IMR-90 (cell line): ENCODE data around the gene USP20. TPM values are rescaled to one million over a fixed set of nuclear protein-coding genes. Genes with fewer than 3 reads are reported as not detected.

Experiments used
- ATAC-seq: fragments of 200-7000 bp; cut with Tn5 transposase; 2 replicates; pipeline ENCODE4 v1.9.1; 2020; ENCODE audit warnings: low read depth, mild to moderate bottlenecking, moderate library complexity
- BruUV-seq: library from RNA; stranded (reverse); fragments of 400-500 nt; replicated peaks from 2 replicates; lab custom pipeline; 2021; lab: Mats Ljungman, UMichigan
- CTCF ChIA-PET: fragments of 300-600 bp; formaldehyde crosslinking; extraction: SDS; loops from one replicate; lab custom pipeline; 2021; ENCODE audit warnings: antibody characterized with exemption; lab: Yijun Ruan, JAX
- POLR2A ChIA-PET: fragments of 300-600 bp; sonication (Branson Sonifier 250); formaldehyde crosslinking; loops from one replicate; lab custom pipeline; 2022; ENCODE audit warnings: antibody characterized with exemption; ENCODE audit not compliant: unreplicated experiment; lab: Charles Lee
- DNase-seq: peaks from one replicate; pipeline ENCODE4 v3.0.0; 2013
- H2AFZ ChIP-seq: replicated peaks from 2 replicates; pipeline ENCODE3; 2013; ENCODE audit warnings: low read length, mild to moderate bottlenecking; ENCODE audit not compliant: poor library complexity
- H2AK5ac ChIP-seq: 2 replicates; pipeline ENCODE4 v1.6.1; 2013; ENCODE audit warnings: low read depth, low read length, inconsistent platforms
- H2AK9ac ChIP-seq: replicated peaks from 2 replicates; pipeline ENCODE3; 2013; ENCODE audit warnings: mild to moderate bottlenecking, low read depth, low read length, moderate library complexity; ENCODE audit not compliant: poor library complexity
- H2BK120ac ChIP-seq: 2 replicates; pipeline ENCODE4 v1.6.1; 2013; ENCODE audit warnings: low read depth, low read length, inconsistent platforms
- H2BK15ac ChIP-seq: 3 replicates; pipeline ENCODE4 v1.6.1; 2013; ENCODE audit warnings: low read depth, low read length, inconsistent platforms
- H2BK20ac ChIP-seq: 2 replicates; pipeline ENCODE4 v1.6.1; 2013; ENCODE audit warnings: low read depth, mild to moderate bottlenecking, inconsistent platforms, low read length, moderate library complexity
- H2BK5ac ChIP-seq: 2 replicates; pipeline ENCODE4 v1.6.1; 2013; ENCODE audit warnings: mild to moderate bottlenecking, low read depth, low read length, inconsistent platforms; ENCODE audit not compliant: poor library complexity, severe bottlenecking
- H3K14ac ChIP-seq: replicated peaks from 2 replicates; pipeline ENCODE4 v1.6.1; 2013; ENCODE audit warnings: low read depth, low read length, inconsistent platforms
- H3K18ac ChIP-seq: 2 replicates; pipeline ENCODE4 v1.6.1; 2013; ENCODE audit warnings: low read depth, low read length, control low read depth
- H3K23ac ChIP-seq: 2 replicates; pipeline ENCODE4 v1.6.1; 2013; ENCODE audit warnings: low read depth, low read length, inconsistent platforms
- H3K27ac ChIP-seq: 2 replicates; pipeline ENCODE4 v1.5.1; 2013; ENCODE audit warnings: mild to moderate bottlenecking, control low read depth, low read length; ENCODE audit not compliant: insufficient read depth
- H3K27me3 ChIP-seq: 2 replicates; pipeline ENCODE4 v1.6.1; 2013; ENCODE audit warnings: low read length; ENCODE audit not compliant: control insufficient read depth, insufficient read depth
- H3K36me3 ChIP-seq: 2 replicates; pipeline ENCODE4 v1.6.1; 2013; ENCODE audit warnings: low read length, mixed read lengths; ENCODE audit not compliant: control insufficient read depth, insufficient read depth
- H3K4ac ChIP-seq: 2 replicates; pipeline ENCODE4 v1.6.1; 2013; ENCODE audit warnings: low read depth, low read length, inconsistent platforms
- H3K4me1 ChIP-seq: 2 replicates; pipeline ENCODE4 v1.6.1; 2013; ENCODE audit warnings: low read length, mixed read lengths; ENCODE audit not compliant: control insufficient read depth, insufficient read depth
- H3K4me2 ChIP-seq: 2 replicates; pipeline ENCODE4 v1.6.1; 2013; ENCODE audit warnings: low read depth, mild to moderate bottlenecking, control low read depth, low read length, moderate library complexity
- H3K4me3 ChIP-seq: 2 replicates; pipeline ENCODE4 v1.5.1; 2013; ENCODE audit warnings: low read depth, mild to moderate bottlenecking, control low read depth, low read length, moderate library complexity; ENCODE audit not compliant: insufficient read depth
- H3K56ac ChIP-seq: 2 replicates; pipeline ENCODE4 v1.6.1; 2013; ENCODE audit warnings: low read length, inconsistent platforms; ENCODE audit not compliant: insufficient read depth; ENCODE audit errors: extremely low read depth
- H3K79me1 ChIP-seq, 2 experiments: 2 replicates each; pipeline ENCODE4 v1.6.1; 2013; ENCODE audit warnings: low read length in 2 of 2, inconsistent platforms in 1 of 2, low read depth in 1 of 2
- H3K9ac ChIP-seq: 2 replicates; pipeline ENCODE4 v1.6.1; 2013; ENCODE audit warnings: low read depth, low read length, control low read depth
- H3K9me1 ChIP-seq: 2 replicates; pipeline ENCODE4 v1.6.1; 2013; ENCODE audit warnings: low read length, inconsistent platforms; ENCODE audit not compliant: insufficient read depth
- H3K9me3 ChIP-seq: 2 replicates; pipeline ENCODE4 v1.6.1; 2013; ENCODE audit warnings: low read length; ENCODE audit not compliant: control insufficient read depth, insufficient read depth
- H4K20me1 ChIP-seq: 2 replicates; pipeline ENCODE4 v1.6.1; 2013; ENCODE audit warnings: low read length, inconsistent platforms; ENCODE audit not compliant: insufficient read depth
- H4K5ac ChIP-seq: 2 replicates; pipeline ENCODE4 v1.6.1; 2013; ENCODE audit warnings: mild to moderate bottlenecking, low read depth, low read length, control low read depth
- H4K8ac ChIP-seq, 2 experiments: 2 replicates each; pipeline ENCODE4 v1.6.1; 2013; ENCODE audit warnings: low read depth in 2 of 2, low read length in 2 of 2, control low read depth in 1 of 2, inconsistent platforms in 1 of 2
- H4K91ac ChIP-seq: 2 replicates; pipeline ENCODE4 v1.6.1; 2013; ENCODE audit warnings: low read depth, low read length, inconsistent platforms; ENCODE audit not compliant: insufficient read depth
- BHLHE40 ChIP-seq: fragments of 150-350 bp; IDR thresholded peaks from 2 replicates; pipeline ENCODE4 v1.6.1; 2016; ENCODE audit warnings: mild to moderate bottlenecking, low read depth, low read length
- CHD1 ChIP-seq: IDR thresholded peaks from 2 replicates; pipeline ENCODE4 v1.6.1; 2012; ENCODE audit warnings: low read depth, low read length, improper control_type of control experiment
- CTCF ChIP-seq: conservative IDR thresholded peaks from 2 replicates; pipeline ENCODE4 v1.5.1; 2012; ENCODE audit warnings: mild to moderate bottlenecking, low read depth, low read length, improper control_type of control experiment
- FOS ChIP-seq: fragments of 150-350 bp; IDR thresholded peaks from 2 replicates; pipeline ENCODE4 v1.6.1; 2016; ENCODE audit warnings: low read depth, low read length
- MAFK ChIP-seq: IDR thresholded peaks from 2 replicates; pipeline ENCODE4 v1.6.1; 2012; ENCODE audit warnings: low read depth, low read length, improper control_type of control experiment
- MXI1 ChIP-seq: IDR thresholded peaks from 2 replicates; pipeline ENCODE4 v1.6.1; 2012; ENCODE audit warnings: low read depth, mild to moderate bottlenecking, low read length, moderate library complexity, borderline replicate concordance
- NFE2L2 ChIP-seq: fragments of 150-350 bp; IDR thresholded peaks from 2 replicates; pipeline ENCODE4 v1.6.1; 2016; ENCODE audit warnings: low read depth, mild to moderate bottlenecking, low read length
- RAD21 ChIP-seq: IDR thresholded peaks from 2 replicates; pipeline ENCODE4 v1.6.1; 2012; ENCODE audit warnings: low read length, improper control_type of control experiment
- RCOR1 ChIP-seq: IDR thresholded peaks from 2 replicates; pipeline ENCODE4 v1.6.1; 2012; ENCODE audit warnings: mild to moderate bottlenecking, low read length, improper control_type of control experiment; ENCODE audit not compliant: insufficient replicate concordance
- RFX5 ChIP-seq: IDR thresholded peaks from 2 replicates; pipeline ENCODE4 v1.8.0; 2012; ENCODE audit warnings: low read depth, mild to moderate bottlenecking, low read length, moderate library complexity
- SMC3 ChIP-seq: fragments of 150-350 bp; IDR thresholded peaks from 2 replicates; pipeline ENCODE4 v1.6.1; 2016; ENCODE audit warnings: low read depth, mild to moderate bottlenecking, antibody characterized with exemption, low read length, moderate library complexity
- USF2 ChIP-seq: fragments of 150-350 bp; IDR thresholded peaks from 2 replicates; pipeline ENCODE4 v1.6.1; 2017; ENCODE audit warnings: mild to moderate bottlenecking, antibody characterized with exemption, low read length, low read depth
- WGBS, 2 experiments: methylation state at CpG; one replicate each; pipeline versions ENCODE4 v1.1.5 to v1.1.7; 2013; ENCODE audit warnings: missing lambda C conversion rate in 2 of 2; ENCODE audit not compliant: insufficient read length in 1 of 2; ENCODE audit errors: extremely low coverage in 2 of 2; 5-methylcytosine and 5-hydroxymethylcytosine counted together
- dilution Hi-C: fragments of 300-500 bp; cut with HindIII; formaldehyde crosslinking; loops from one replicate; pipeline ENCODE4 v1.14.3; 2018; ENCODE audit warnings: low sequenced_read_pairs; ENCODE audit not compliant: unreplicated experiment
- in situ Hi-C: fragments of 300-500 bp; cut with MboI; formaldehyde crosslinking; loops from 3 replicates; pipeline ENCODE4 v1.14.3; 2019; ENCODE audit warnings: low sequenced_read_pairs, inconsistent platforms, mixed read lengths
- intact Hi-C: fragments of 100-400 bp; cut with micrococcal nuclease; formaldehyde crosslinking; loops from 2 replicates; pipeline ENCODE4 v1.10.0; 2022
- polyA plus RNA-seq, 3 experiments: library from polyadenylated mRNA; depleted of rRNA; stranded (reverse); fragments of >200 nt; gene quantifications; 2 replicates each; pipeline ENCODE4 v1.2.3, GENCODE V29; 2012; ENCODE audit warnings: low replicate concordance in 1 of 3
- total RNA-seq: library from RNA; depleted of rRNA; stranded (reverse); fragments of >200 nt; gene quantifications from 2 replicates; pipeline ENCODE4 v1.2.3, GENCODE V29; 2012
- TF ChIP-seq, protein P1 (sequence below): fragments of 150-350 bp; IDR thresholded peaks from 2 replicates; pipeline ENCODE4 v1.6.1; 2016; ENCODE audit warnings: low read depth, mild to moderate bottlenecking, low read length, moderate library complexity, borderline replicate concordance

USP20 gene
- total and polyA plus RNA-seq, 2 of the 4 experiments (the other 2 are of a cell fraction) = 3.8 to 21.6 TPM

DNA sequence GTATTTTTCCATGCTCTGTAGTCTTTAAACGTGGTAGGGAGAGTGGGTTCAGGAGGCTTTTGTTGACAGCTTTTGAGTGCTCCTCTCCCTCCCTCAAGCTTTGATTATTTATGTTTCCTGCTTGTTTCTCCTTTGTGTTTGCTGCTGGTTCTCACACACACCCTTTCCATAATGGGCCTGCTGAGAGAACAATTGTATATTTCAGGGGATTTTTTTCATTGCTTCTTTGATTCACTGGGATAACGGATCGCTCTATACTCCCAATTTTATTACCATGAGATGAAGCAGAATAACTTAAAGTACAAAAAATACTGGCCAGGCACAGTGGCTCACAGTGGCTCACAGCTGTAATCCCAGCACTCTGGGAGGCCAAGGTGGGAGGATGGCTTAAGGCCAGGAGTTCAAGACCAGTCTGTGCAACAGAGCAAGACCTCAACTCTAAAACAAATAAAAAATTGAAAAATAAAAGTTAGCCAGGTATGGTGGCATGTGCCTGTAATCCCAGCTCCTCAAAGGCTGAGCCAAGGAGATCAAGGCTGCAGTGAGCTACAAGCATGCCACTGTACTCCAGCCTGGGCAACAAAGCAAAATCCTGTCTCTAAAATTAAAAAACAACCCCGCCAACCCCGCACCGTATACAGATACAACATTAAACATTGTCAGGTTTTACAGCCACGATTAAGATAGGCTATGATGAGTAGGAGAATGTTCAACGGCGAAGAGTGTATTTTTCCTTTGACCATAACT is 66.9 kb downstream of the USP20 start (continued):
- no peak for TF ChIP-seq SMC3

DNA sequence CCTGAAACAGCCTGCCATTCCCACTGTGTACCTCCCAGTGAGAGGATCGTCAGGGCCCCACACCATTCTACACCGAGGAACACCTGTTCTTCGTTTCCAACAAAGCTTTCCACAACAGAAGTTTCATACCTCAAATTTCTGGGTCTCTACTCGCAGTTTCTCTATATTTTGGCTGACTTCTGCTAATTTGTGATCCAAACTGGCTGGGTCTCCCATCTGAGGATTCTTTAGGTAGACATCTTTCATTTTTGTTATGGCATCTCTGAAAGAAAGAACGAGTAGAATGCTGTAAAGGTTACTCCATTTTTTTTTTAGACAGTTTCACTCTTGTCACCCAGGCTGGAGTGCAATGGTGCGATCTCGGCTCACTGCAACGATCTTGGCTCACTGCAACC is 67.5 kb downstream of the USP20 start:
- no peaks in the 10 kb centered on the region for H3K79me1 ChIP-seq
- no peaks in the 10 kb centered on the region for H3K27me3 ChIP-seq
- no peak for DNase-seq
- dilution Hi-C loops = no loop called here
- H2AK9ac ChIP-seq = no peak overlapping the region
- H3K4ac ChIP-seq = no peak overlapping the region
- H3K4me3 ChIP-seq = no peak overlapping the region
- H3K4me1 ChIP-seq = no peaks in the 10 kb centered on the region
- ChIA-PET CTCF (interaction anchor here (0.6 kb wide), 1 partner anchor 71 kb away, joined by 3 read pairs; no protein-coding TSS in a partner anchor), POLR2A (no interaction called here)
- no peak overlapping the region for H3K27ac ChIP-seq
- no peak overlapping the region for H3K14ac ChIP-seq
- no peak overlapping the region for H4K8ac ChIP-seq
- H2BK15ac ChIP-seq = no peak overlapping the region
- in situ Hi-C loops = no loop called here
- H3K9me3 ChIP-seq = no peaks in the 10 kb centered on the region
- no peak overlapping the region for H3K4me2 ChIP-seq
- no CpG with 5 or more reads among the region's 8 CpGs for WGBS, 2 experiments
- no peak overlapping the region for H3K9ac ChIP-seq
- peaks cover 6% of the 10 kb centered on the region; the same call in 1 of the 2 replicates for H3K9me1 ChIP-seq
- H3K18ac ChIP-seq = no peak overlapping the region
- BruUV-seq = no TSS peak
- H2BK120ac ChIP-seq = no peak overlapping the region
- no peak overlapping the region for H3K23ac ChIP-seq
- no peak overlapping the region for H2AK5ac ChIP-seq
- no peak overlapping the region for H2BK20ac ChIP-seq
- no peaks in the 10 kb centered on the region for H4K20me1 ChIP-seq
- H2AFZ ChIP-seq = no peak overlapping the region
- peaks cover 29% of the 10 kb centered on the region for H3K36me3 ChIP-seq
- intact Hi-C loops = no loop called here
- no peak overlapping the region for H2BK5ac ChIP-seq
- no peak overlapping the region for H4K5ac ChIP-seq
- no peak overlapping the region for H3K56ac ChIP-seq
- ATAC-seq = no peak
- no peak overlapping the region for H4K91ac ChIP-seq
- no peak for TF ChIP-seq RAD21
- TF ChIP-seq CTCF = no peak
- no peak for TF ChIP-seq FOS
- TF ChIP-seq, protein P1, sequence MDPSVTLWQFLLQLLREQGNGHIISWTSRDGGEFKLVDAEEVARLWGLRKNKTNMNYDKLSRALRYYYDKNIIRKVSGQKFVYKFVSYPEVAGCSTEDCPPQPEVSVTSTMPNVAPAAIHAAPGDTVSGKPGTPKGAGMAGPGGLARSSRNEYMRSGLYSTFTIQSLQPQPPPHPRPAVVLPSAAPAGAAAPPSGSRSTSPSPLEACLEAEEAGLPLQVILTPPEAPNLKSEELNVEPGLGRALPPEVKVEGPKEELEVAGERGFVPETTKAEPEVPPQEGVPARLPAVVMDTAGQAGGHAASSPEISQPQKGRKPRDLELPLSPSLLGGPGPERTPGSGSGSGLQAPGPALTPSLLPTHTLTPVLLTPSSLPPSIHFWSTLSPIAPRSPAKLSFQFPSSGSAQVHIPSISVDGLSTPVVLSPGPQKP = no peak
- TF ChIP-seq MXI1 = no peak
- TF ChIP-seq SMC3 = no peak
- TF ChIP-seq RCOR1 = no peak
- TF ChIP-seq BHLHE40 = no peak
- no peak for TF ChIP-seq NFE2L2
- no peak for TF ChIP-seq RFX5
- no peak for TF ChIP-seq MAFK
- TF ChIP-seq CHD1 = no peak
- TF ChIP-seq USF2 = no peak
